Activated CD4-positive, alpha-beta T cell treated with anti-CD3 and anti-CD28 coated beads, Interleukin-2, amount 50 U/mL, for 4 hours (primary cell): ENCODE data around the gene KRTCAP2.
"Not testable (repeated sequence)": the region's sequence is repeated elsewhere in the genome, so short reads cannot be mapped to it uniquely, and the experiment has no call there.

Experiments
- DNase-seq, 2 experiments: peaks; one replicate each; pipeline ENCODE4 v3.0.0-alpha.2; 2020

The KRTCAP2 gene

DNA sequence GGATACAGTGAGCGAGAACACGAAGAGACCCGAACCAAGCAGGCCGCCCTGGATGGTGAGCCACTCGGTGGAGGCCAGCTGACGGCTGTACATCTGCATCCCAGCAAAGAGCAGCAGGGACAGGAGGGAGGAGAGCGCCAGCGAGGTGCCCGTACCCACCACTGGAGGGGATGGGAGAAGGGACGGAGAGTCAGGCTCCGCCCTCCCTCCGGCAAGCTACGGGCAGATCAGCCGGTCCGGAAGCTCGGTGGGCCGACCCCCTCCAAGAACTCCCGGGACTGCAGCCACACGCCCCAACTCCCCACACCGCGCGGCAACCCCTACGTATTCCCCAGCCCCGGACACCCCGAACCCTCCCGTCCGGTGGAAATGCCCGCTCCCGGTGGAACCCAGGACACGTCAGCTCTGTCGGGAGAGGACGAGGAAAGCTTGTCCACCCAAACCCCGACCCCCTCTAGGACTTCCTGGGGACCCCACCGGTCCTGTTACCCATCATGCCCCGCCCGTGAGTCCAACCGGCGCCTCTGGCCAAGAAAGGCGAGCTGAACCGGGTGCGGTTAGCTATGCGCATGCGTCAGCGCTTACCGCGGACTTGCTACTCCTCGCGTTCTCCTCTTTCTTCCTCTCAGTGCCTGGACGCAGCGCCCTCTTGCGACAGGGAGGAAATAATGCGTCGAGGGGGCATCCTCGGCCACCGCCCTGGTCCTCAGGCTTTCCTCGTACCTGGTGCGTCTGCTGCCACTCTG lies at the start of gene KRTCAP2:
KRTCAP2 (minus strand) TSS at position 573 of the 746 bp plus-strand sequence; CDS start at position 493, 80 bp downstream.
- DNase-seq = peak; percentile 91 to 92

DNA sequence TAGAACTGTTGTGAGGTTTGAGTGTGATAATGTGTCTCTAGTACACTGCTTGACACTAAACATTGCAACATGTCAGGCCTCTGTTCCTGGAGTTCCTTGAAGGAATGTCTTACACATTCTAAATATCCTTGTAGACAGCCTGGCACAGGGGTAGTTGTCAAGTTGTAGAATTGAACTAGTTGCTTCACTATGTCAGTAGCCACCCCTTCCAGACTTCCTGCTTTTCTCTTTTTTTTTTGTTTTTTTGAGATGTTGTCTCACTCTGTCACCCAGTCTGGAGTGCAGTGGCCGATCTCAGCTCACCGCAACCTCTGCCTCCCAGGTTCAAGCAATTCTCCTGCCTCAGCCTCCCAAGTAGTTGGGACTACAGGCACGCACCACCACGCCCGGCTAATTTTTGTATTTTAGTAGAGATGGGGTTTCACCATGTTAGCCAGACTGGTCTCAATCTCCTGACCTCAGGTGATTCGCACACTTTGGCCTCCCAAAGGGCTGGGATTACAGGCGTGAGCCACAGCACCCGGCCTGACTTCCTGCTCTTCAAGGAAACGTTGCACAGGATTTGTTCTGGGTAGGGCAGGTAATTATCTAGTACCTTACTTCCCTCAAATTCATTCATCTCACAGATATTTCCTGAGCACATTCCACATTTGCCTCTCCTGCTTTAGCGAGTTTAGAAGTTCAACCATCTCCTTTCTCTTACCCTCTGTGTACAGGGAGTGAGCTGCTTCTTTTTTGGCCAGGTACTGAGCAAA lies 47.3 kb upstream of the KRTCAP2 start:
- DNase-seq = not testable (repeated sequence)

DNA sequence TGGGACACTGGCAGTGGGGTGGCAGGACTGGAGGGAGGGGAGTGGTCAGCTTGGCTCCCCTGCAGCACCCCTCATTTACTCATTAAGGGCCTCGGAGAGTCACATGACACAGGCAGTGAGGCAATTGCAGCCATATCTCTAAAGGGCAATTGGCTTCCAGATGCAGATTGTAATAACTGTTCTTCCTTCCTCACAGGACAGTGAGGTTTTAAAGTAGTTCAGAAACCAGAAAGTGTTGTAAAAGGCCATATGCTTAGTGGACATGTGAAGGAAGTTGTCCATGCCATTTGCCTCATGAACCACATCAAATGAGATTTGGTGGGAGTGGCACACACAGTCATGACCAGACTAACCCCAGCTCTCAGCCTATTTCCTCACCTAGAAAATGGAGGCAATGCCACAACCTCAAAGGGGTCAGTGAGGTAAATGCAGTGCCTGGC lies 46.5 kb upstream of the KRTCAP2 start:
- DNase-seq = no peak

DNA sequence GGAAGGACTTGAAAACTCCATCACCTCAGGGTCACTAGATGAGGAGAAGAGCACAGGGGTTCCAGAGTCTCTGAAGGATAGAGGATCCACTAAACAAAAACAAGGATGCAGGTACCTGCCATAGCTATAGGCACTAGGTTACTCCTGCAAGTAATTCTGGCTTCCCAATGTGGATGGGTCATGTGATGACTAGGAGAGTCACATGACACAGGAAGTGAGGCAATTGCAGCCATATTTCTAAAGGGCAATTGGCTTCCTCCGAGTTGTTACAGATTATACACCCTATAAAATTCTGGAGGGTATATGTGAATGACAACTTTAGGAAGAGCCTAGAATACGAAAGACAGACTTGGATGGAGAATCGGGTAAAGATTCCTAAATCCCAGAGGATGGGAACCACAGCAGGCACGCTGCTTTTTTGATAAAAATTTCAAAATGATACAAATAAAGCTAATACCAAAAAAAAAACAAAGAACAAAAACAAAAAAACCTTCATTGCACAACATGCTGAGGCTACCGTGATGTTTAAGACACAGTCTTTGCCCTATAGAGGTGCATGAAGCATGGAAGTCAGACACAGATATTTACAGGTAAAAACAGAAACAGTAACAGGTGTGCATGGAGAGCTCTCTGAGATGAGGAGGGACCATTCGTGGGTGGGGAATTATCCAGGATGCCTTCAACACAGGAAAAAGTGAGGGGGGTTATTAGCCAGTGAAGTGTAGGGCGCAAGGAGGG lies 45.9 kb upstream of the KRTCAP2 start:
- DNase-seq = no peak

DNA sequence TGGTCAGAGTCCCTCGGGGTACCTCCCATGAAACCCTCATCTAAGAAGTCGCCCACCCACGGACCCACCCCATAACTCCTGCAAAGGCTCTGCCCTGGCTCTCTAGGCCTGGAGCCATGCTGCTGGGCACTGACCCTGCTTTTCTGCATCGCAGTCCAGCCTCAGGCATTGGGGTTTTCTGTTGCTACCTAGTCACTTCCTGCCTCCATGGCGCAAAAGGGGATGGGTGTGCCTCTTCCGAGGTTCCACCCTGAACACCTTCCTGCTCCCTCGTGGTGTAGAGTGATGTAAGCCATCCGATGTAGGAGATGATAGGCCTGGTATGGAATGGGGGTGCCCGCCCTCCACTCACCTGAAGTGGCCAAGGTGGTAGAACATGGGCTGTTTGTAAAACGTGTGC lies 41.6 kb upstream of the KRTCAP2 start:
- DNase-seq = not testable (repeated sequence)

DNA sequence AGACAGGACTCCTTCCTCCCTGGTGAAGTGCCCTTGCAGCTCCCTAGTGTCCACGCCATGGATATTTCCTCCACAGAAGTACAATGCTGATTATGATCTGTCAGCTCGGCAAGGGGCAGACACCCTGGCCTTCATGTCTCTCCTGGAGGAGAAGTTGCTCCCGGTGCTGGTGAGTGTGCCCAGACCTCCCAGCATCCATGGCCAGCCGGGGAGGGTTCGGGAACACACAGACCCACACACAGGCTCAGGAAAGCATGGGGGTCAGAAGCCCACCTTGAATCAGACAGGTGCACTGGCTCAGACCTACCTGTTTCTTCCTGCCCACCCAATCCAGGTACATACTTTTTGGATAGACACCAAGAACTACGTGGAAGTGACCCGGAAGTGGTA lies 38.9 kb upstream of the KRTCAP2 start:
- DNase-seq = not testable (repeated sequence)

DNA sequence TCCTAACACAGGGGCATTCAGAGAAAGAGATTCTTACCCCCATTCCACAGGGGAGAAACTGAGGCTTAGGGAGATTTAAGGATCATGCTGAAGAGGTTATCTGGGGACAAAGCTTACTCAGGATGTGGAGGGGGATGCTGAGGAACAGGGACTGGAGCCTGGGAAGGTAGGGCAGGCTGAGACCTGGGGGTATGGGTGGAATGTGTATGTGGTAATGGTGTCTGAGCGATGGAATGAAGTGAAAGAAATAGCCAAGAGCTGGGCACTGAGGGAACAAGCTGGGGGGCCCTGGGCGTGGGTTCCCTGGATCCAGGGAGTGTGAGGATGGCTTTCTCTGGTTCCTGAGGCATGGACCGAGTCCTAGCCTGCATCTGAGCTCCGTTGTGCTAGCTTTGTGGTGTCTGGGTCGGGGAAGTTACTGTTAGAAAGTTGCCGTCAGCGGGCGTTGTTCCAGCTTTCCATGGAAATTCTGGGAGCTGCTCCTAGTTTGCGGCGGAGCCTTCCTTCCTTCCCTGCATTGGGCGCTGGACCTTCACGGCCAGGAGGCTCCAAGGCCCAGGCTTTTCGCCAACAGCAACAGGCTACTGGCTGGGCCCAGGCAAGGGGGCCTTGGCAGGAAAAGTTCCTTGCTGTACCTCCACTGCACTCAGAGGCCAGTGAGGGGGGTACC lies 38.4 kb upstream of the KRTCAP2 start:
- DNase-seq = not testable (repeated sequence)

DNA sequence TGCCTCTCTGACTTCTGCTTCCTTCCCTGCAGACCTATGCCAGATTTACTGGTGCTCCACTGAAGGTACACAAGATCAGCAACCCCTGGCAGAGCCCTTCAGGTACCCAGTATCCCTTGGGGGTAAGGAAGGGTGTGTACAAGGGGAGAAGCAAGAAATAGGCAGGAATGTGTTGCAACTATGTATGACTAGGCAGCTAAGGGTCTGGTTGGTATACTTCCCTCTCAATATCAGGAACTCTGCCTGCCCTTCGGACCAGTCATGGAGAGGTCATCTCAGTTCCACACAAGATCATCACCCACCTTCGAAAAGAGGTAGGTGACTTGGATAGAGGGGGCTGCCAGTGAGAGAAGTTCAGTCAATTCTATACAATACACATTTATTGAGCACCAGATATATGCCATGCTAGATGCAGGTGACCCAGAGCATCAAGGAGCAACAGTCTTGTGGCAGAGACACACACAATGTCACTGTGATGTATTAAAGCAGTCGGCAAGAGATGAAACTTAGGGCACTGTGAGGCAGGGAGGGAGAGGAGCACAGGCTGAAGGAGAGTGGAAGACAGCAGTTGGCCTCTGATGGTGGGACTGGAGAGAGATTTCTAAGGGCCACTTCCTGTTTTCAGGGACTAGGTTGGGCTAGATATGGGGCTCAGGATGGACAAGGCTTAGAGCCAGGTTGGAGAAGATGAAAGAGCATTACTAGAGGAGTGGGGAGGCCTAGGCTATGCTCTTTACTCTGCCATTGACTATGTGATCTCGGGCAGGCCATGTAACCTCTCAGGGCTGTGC lies 37.4 kb upstream of the KRTCAP2 start:
- DNase-seq = no peak

DNA sequence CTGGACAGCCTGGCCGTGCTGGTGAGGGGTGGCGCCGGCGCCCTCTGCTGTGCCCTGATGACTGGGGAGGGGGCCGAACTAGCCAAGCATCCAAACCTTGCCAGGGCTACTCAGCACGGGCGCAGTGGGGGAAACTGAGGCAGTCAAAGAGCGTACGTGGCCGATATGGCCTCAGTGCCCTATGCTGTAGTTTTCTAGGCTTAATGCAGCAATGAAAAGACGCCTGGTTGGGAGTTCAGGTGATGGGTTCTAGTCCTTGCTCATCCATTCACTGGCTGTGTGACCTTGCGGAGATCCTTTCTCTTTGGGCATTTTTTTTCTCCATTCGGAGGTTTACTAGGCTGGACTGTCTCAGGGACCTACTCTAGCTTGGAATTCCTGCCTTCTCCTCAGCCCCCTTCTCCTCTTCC lies 36.2 kb upstream of the KRTCAP2 start:
- DNase-seq = no peak

DNA sequence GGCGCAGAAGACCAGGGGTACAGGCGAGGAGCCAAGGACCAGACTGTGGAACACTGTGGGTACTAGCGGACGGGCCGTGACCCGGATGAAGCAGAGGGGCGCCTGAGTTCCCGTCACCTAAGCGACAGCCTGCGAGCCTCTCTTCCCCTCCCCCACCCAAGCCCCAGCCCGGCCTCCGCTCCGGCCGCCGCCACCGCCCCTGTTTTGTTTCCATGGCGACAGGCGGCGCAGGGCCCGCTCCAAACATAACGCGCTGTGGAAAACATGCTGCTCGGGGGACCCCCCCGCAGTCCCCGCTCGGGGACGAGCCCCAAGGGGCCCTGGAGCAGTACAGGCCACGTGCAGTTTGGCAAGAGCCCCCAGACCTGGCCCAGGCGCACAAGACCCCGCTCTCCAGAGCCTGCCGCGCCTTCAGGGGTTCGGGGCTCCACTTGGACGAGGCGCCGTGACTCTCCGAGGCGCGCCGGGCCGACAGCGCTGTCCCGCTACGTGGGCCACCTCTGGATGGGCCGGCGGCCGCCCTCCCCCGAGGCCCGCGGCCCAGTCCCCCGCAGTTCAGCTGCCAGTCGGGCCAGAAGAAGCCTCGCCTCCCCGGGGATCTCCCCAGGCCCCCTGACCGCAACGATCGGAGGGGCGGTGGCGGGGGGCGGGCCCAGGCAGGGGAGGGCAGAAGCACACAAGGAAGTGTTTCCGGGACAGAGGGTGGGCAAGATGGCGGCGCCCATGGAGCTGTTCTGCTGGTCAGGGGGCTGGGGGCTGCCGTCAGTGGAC lies 35.6 kb upstream of the KRTCAP2 start, which contains the start of gene MTX1:
MTX1 (plus strand) TSS at position 155 of the 771 bp plus-strand sequence; CDS start at position 265, 110 bp downstream.
- DNase-seq = peak; percentile 82 to 83

DNA sequence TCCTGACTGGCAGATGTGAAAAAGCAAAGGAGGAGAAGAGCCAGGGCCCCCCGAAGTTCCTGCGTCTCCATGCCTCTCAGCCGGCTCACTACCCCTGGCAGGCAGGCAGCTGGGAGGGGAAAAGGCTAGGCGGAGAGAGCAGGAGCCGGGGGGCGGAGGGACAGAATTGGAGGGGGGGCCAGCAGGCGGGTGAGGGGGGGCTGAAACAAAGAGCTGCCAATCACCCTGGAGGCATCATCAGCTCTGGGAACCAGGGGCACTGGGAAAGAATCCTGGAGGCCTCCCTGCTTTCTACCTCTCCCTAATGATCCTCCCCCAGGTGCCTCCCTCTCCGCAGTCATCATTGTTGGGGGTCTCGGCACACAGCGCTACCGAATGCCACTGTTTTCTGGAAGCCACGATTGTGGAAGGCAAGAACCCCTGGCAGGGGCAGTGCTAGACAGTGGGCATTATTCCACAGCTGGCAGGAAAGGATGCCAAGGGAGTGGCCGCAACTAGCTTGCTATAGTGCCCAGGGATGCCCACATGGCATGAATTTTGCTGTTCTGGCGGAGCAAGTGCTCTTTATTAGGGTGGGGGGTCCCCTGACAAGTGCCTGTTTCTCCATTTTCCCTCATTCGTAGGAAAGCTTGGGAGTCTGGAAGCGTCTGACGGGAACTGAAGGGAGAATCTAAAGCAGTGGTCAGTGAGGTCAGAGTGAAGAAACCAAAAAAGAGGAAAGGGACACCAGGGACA lies 34.9 kb upstream of the KRTCAP2 start, which contains the start of gene THBS3:
THBS3 (minus strand) TSS at position 92 of the 735 bp plus-strand sequence; CDS start at position 71, 21 bp downstream.
- DNase-seq = no peak

DNA sequence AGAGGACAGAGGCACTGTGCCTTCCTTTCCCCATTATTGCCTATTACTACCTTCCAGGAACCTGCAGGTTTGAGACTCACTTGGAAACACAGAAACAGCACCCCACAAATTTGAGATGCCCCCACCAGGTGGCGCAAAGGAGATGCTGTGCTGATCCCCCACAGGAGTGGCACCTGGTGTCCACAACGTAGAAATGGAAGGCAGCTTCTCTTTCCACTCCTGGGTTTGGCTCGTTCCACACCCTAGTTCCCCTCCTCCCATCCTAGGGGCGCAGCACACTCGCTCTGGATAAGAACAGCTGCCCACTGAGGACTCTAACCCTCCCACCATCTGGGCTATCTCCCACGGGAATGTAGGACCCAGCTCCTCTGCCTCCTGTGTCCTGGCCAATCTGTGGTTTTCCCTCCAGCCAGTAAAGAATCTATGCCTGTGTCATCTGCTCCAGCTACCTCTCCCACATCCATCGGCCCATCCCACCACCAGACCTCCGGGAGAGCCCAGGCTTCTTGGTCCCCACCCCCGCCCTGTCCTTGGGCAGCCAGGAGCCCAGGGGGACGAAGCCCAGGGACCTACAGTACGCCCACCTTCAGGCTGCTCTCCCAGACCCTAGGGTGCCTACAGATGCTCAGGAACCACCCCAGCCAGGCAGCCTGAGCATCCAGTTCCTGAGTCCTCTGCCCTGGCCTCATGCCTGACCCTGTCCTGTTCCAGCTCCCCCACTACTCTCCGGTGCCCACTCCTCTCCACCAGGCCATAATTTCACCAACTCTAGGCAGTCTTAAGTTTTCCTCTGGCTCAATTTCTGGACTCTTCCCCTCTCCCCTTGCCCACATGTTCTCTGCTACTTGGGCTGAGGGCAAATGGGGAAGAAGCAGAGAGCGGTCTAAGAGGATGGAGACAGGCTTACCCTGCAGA lies 34.0 kb upstream of the KRTCAP2 start:
- DNase-seq = peak; percentile 90 to 94

DNA sequence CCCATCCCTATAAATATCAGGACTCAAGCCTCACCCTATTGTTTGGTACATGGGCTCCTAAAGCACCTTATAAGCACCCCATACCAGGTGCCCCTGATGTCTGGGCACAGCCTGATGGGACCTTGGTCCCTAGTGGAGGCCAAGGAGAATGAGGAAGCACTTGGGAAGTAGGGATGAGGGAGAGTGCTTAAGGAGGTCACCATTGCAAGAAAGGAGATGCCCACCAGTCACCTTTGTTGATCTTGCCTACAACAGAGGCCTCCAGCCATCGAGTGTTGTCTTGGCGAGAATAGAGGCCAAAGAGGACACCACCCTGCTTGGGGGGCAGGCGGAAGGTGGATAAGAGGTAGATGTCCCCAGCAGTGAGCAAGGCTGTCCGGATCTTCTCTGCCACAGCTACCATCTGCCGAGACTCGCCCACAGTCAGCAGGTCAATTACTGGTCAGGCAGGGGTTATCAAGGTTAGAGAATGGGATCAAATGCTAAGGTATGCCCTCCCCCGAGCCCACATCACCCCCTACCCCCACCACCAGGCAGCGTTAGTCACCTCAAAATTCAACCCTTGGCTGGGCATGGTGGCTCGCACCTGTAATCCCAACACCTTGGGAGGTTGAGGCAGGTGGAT lies 33.0 kb upstream of the KRTCAP2 start:
- no peak for DNase-seq

DNA sequence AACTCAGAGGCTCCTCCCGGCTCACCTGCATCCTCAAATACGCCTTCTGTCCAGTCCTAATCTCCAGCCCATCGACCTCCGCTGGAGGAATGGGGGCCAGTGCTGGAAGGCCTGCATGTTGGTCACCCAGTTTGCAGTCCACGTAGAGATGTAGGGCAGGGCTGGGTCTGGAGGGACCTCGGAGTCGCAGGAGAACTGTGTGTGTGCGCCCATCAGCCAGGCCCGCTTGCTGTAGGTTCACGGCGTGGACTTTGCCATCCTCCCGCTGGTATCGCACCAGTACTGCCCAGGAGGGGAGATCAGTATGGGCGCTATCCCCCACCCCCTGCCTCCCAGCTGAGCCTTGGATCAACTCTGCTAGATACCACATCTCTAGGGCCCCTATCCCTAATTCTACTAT lies 31.9 kb upstream of the KRTCAP2 start:
- no peak for DNase-seq

DNA sequence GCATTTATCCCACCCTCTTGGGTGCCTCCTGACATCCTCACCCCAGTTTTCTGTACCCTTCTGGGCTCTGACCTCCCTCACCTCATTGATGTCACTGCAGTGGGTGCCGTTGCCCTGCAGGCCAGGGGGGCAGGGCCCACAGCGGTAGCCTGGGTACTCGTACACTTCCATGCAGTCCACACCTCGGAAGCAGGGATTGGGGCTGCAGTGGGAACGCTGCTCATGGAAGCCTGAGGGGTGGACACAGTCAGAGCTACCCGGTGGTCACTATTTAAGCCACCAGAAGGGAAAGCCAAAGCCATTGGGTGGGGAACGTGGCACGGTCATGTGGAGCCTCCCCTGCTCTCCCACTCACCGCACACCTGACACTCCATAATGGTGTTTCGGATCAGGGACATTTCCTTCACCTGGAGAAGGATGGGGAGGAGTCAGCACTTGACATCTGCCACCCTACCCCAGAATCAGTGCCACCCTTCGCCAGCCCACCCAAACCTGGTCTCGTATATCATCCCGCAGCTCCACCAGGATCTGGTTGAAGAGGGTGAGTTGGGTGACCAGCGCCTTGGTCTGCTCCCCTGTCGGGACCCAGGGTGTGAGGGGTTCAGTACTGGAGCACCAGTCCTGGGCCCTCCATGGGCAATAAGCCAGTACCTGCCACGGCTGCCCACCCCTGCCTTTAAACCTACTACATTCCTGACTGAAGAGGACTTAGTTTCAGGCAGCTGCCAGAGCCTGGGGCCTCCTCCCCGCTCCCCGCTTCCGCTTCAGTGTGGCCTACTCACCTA lies 29.8 kb upstream of the KRTCAP2 start:
- no peak for DNase-seq

DNA sequence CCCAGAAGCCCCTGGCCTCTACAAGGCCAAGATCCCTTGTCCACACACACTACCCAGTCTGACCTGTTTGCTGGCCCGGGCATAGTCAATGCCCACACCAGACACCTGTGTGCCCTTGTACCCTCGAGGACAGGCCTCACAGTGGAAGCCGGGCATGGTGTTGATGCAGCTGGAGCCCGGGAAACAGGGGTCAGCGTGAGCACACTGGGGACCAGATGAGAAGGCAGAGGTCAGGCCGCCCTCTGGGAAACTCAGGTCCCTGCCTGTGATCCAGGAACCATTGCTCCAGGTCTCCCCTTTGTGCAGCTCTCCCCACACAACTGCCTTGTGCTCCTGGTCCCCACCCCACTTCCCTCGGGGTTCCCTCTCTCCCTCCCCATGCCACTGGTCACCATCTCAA lies 29.1 kb upstream of the KRTCAP2 start:
- DNase-seq = no peak

DNA sequence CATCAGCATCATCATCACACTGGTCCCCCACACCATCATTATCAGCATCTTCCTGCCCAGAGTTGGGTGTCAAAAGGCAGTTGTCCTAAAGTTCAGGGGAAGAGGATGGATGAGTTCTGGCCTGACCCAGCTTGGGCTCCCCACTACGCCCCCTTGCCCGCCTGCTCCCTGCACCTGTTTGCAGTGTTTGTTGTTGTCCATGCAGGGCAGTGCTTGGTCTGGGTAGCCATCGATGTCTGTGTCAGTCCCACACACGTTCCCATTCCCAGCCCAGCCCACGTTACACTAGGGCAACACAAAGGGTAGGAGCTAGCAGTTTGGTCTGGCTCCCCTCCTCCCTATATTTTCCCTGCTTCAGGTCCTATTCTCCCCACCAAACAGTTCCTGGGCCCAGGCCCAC lies 27.8 kb upstream of the KRTCAP2 start:
- no peak for DNase-seq

DNA sequence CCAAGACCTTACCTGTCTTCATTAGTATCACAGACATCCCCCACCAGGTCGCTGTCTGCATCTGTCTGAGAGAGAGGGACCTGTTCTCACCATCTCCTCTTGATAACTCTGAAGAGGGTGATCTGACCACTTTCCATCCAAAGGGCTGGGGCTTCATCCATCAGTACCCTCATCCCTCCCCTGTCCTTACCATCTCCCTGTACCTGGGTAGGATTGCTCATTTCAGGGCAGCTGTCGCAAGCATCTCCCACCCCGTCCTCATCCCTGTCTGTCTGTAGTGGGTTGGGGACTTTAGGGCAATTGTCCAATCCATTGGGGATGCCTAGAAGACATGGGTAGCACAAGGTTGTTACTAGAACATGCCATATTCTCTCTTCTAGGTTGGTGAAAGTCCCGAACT lies 26.7 kb upstream of the KRTCAP2 start:
- DNase-seq = no peak
